CD14-positive monocyte (primary cell): ENCODE results near the gene ASF1B. TPM values are rescaled to one million over a fixed set of nuclear protein-coding genes. Genes with fewer than 3 reads are reported as not detected.

Experiments used
- DNase-seq, 3 donors: peaks; one replicate each; pipeline ENCODE4 v3.0.0-alpha.2; 2011 to 2022
- H2AFZ ChIP-seq: 2 replicates; pipeline ENCODE4 v1.6.0; 2012; ENCODE audit warnings: mild to moderate bottlenecking, low read depth, low read length, inconsistent platforms; ENCODE audit not compliant: insufficient read depth, poor library complexity, severe bottlenecking
- H3K27ac ChIP-seq, 2 donors: 1 replicate in 1 of 2; 2 replicates in 1 of 2; pipeline ENCODE4 v1.5.1; 2012 to 2013; ENCODE audit warnings: low read length in 2 of 2, control low read depth in 1 of 2, inconsistent platforms in 1 of 2, low read depth in 1 of 2, mild to moderate bottlenecking in 1 of 2
- H3K27me3 ChIP-seq, 2 donors: one replicate each; pipeline versions ENCODE4 v1.6.0 to v1.6.1; 2011 to 2013; ENCODE audit warnings: low read length in 2 of 2; ENCODE audit not compliant: control insufficient read depth in 2 of 2, insufficient read depth in 2 of 2
- H3K36me3 ChIP-seq, 2 donors: replicated peaks in 1 of 2; 1 replicate in 1 of 2; 2 replicates in 1 of 2; pipeline versions ENCODE4 v1.5.1 to v1.6.1; 2012 to 2013; ENCODE audit warnings: low read length in 2 of 2, control low read depth in 1 of 2, inconsistent platforms in 1 of 2, mild to moderate bottlenecking in 1 of 2; ENCODE audit not compliant: insufficient read depth in 2 of 2, control insufficient read depth in 1 of 2
- H3K4me1 ChIP-seq, 2 donors: 1 replicate in 1 of 2; 2 replicates in 1 of 2; pipeline versions ENCODE4 v1.5.1 to v1.6.1; 2012 to 2013; ENCODE audit warnings: low read length in 2 of 2, control low read depth in 1 of 2, inconsistent platforms in 1 of 2, mild to moderate bottlenecking in 1 of 2, moderate library complexity in 1 of 2; ENCODE audit not compliant: insufficient read depth in 2 of 2, control insufficient read depth in 1 of 2
- H3K4me2 ChIP-seq: replicated peaks from 2 replicates; pipeline ENCODE3; 2012; ENCODE audit warnings: low read length, moderate library complexity, mild to moderate bottlenecking; ENCODE audit not compliant: poor library complexity, severe bottlenecking; ENCODE audit errors: extremely low read depth
- H3K4me3 ChIP-seq, 3 experiments: fragments of 200-600 bp in 1 of 3; sonication (generic) in 1 of 3; replicated peaks in 1 of 3; 1 replicate in 2 of 3; 2 replicates in 1 of 3; pipeline ENCODE4 v1.5.1; 2011 to 2013; ENCODE audit warnings: low read length in 3 of 3, mild to moderate bottlenecking in 3 of 3, control low read depth in 2 of 3, low read depth in 2 of 3, inconsistent platforms in 1 of 3, moderate library complexity in 1 of 3
- H3K79me2 ChIP-seq: 2 replicates; pipeline ENCODE4 v1.6.0; 2012; ENCODE audit warnings: mild to moderate bottlenecking, control low read depth, inconsistent platforms, low read length, moderate library complexity; ENCODE audit not compliant: insufficient read depth
- H3K9ac ChIP-seq: 2 replicates; pipeline ENCODE4 v1.6.0; 2017; ENCODE audit warnings: low read length, mild to moderate bottlenecking; ENCODE audit not compliant: insufficient read depth, poor library complexity, severe bottlenecking
- H3K9me3 ChIP-seq, 2 donors: replicated peaks in 1 of 2; 1 replicate in 1 of 2; 2 replicates in 1 of 2; pipeline versions ENCODE4 v1.5.1 to v1.6.1; 2012 to 2013; ENCODE audit warnings: low read length in 2 of 2, control low read depth in 1 of 2; ENCODE audit not compliant: control insufficient read depth in 1 of 2, insufficient read depth in 1 of 2
- H4K20me1 ChIP-seq: 2 replicates; pipeline ENCODE4 v1.6.0; 2012; ENCODE audit warnings: mild to moderate bottlenecking, low read length, control low read depth, moderate library complexity; ENCODE audit not compliant: insufficient read depth
- H3K27ac Mint-ChIP-seq, 7 donors: one replicate each; pipeline ENCODE4 v1.8.0; 2020; ENCODE audit warnings: mild to moderate bottlenecking in 7 of 7, mixed read lengths in 7 of 7, moderate library complexity in 6 of 7, inconsistent platforms in 2 of 7
- H3K27me3 Mint-ChIP-seq, 3 donors: one replicate each; pipeline ENCODE4 v1.8.0; 2021 to 2022; ENCODE audit warnings: low read depth in 3 of 3, mild to moderate bottlenecking in 3 of 3, mixed read lengths in 3 of 3, moderate library complexity in 3 of 3, inconsistent platforms in 1 of 3
- H3K36me3 Mint-ChIP-seq, 2 donors: one replicate each; pipeline ENCODE4 v1.8.0; 2020; ENCODE audit warnings: mixed read lengths in 2 of 2, inconsistent platforms in 1 of 2, mild to moderate bottlenecking in 1 of 2
- H3K4me1 Mint-ChIP-seq: one replicate; pipeline ENCODE4 v1.8.0; 2020; ENCODE audit warnings: mild to moderate bottlenecking, mixed read lengths
- H3K4me3 Mint-ChIP-seq, 2 donors: one replicate each; pipeline ENCODE4 v1.8.0; 2020; ENCODE audit warnings: mild to moderate bottlenecking in 2 of 2, mixed read lengths in 2 of 2, moderate library complexity in 1 of 2
- H3K9me3 Mint-ChIP-seq, 7 donors: one replicate each; pipeline ENCODE4 v1.8.0; 2020 to 2022; ENCODE audit warnings: mixed read lengths in 7 of 7, mild to moderate bottlenecking in 6 of 7, moderate library complexity in 6 of 7, inconsistent platforms in 2 of 7
- WGBS: methylation state at CpG from one replicate; pipeline ENCODE4 v1.1.5; 2013; ENCODE audit warnings: missing lambda C conversion rate; ENCODE audit not compliant: insufficient coverage; 5-methylcytosine and 5-hydroxymethylcytosine counted together
- intact Hi-C, 2 donors: fragments of 100-400 bp; cut with micrococcal nuclease; formaldehyde crosslinking; loops; one replicate each; pipeline versions ENCODE4 v1.15.0 to v1.15.1; 2023
- polyA plus RNA-seq, 3 donors: library from polyadenylated mRNA; depleted of rRNA in 1 of 3; unstranded in 2 of 3; stranded (reverse) in 1 of 3; fragments of 300-500 nt in 2 of 3; fragments of >200 nt in 1 of 3; fragmentation: Illumina TruSeq in 2 of 3; gene quantifications; 1 replicate in 2 of 3; 2 replicates in 1 of 3; pipeline ENCODE4 v1.2.3, GENCODE V29; 2012 to 2021
- TF ChIP-seq, protein P1 (sequence below): fragments of 200-600 bp; IDR thresholded peaks from one replicate; pipeline ENCODE4 v1.8.0; 2022; ENCODE audit warnings: antibody characterized with exemption, mild to moderate bottlenecking

The ASF1B gene
- polyA plus RNA-seq, 3 donors, result 6.3 to 13.4 (median 9.2) TPM

DNA sequence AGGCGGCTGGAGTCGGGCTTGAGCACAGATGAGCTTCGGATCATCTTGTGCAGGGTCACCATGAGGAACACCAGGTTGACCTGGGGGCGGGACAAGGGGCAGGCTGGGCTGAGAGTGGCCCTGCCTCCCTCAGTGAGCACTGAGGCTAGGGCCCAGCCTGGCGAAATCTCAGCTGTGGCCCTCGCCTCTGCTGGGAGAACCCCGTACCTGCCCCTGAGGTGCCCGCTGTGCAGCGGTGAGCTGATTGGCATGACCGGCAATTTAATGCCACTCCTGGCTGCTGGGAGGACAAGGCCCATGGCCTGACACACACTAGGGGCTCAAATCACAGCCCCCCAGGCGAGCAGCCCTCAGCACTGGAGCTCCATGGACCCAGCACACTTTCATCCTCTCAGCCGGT is 19.7 kb upstream of the ASF1B start:
- Histone ChIP-seq H3K27ac (no peak overlapping the region), H3K36me3 (peaks cover 31 to 51% of the 10 kb centered on the region in 2 donors)
- 98% methylated on average over 10 of the region's 12 CpGs for WGBS

GRCh38 chr19:14155371-14155770 is 19.0 kb upstream of the ASF1B start:
- H3K4me2 ChIP-seq, result no peak overlapping the region
- Mint-ChIP-seq H3K4me1 (peaks cover 15% of the 10 kb centered on the region), H3K27me3 (peaks cover 0 to 1% (median 0%) of the 10 kb centered on the region in 3 donors), H3K27ac (peak overlapping the region in 1 of 7 donors; percentile 57), H3K9me3 (peaks cover 0 to 3% (median 0%) of the 10 kb centered on the region in 7 donors), H3K36me3 (peaks cover 29 to 46% of the 10 kb centered on the region in 2 donors), H3K4me3 (no peak overlapping the region)
- peaks cover 31 to 51% of the 10 kb centered on the region in 2 donors for H3K36me3 ChIP-seq
- no peak overlapping the region for H3K27ac ChIP-seq
- H3K9ac ChIP-seq, result no peak overlapping the region
- no peak for DNase-seq
- intact Hi-C loops, result no loop called here
- TF ChIP-seq, protein P1, sequence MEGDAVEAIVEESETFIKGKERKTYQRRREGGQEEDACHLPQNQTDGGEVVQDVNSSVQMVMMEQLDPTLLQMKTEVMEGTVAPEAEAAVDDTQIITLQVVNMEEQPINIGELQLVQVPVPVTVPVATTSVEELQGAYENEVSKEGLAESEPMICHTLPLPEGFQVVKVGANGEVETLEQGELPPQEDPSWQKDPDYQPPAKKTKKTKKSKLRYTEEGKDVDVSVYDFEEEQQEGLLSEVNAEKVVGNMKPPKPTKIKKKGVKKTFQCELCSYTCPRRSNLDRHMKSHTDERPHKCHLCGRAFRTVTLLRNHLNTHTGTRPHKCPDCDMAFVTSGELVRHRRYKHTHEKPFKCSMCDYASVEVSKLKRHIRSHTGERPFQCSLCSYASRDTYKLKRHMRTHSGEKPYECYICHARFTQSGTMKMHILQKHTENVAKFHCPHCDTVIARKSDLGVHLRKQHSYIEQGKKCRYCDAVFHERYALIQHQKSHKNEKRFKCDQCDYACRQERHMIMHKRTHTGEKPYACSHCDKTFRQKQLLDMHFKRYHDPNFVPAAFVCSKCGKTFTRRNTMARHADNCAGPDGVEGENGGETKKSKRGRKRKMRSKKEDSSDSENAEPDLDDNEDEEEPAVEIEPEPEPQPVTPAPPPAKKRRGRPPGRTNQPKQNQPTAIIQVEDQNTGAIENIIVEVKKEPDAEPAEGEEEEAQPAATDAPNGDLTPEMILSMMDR, result no peak
- H3K27me3 ChIP-seq, result no peaks in the 10 kb centered on the region
- no peak overlapping the region for H3K4me3 ChIP-seq
- peaks cover 3% of the 10 kb centered on the region in 2 donors for H3K4me1 ChIP-seq
- peaks cover 26% of the 10 kb centered on the region for H4K20me1 ChIP-seq
- 98% methylated on average over 14 of the region's 17 CpGs for WGBS
- no peaks in the 10 kb centered on the region for H3K9me3 ChIP-seq
- H3K79me2 ChIP-seq, result peaks cover 16% of the 10 kb centered on the region
- H2AFZ ChIP-seq, result no peak overlapping the region

More for the DNA sequence above, 19.7 kb upstream of the ASF1B start:
- no peak overlapping the region for H3K4me3 ChIP-seq
- peaks cover 0 to 3% (median 0%) of the 10 kb centered on the region in 7 donors for H3K9me3 Mint-ChIP-seq
- peaks cover 0 to 3% (median 0%) of the 10 kb centered on the region in 3 donors for H3K27me3 Mint-ChIP-seq
- no peak overlapping the region for H3K9ac ChIP-seq
- H3K36me3 Mint-ChIP-seq, result peaks cover 29 to 46% of the 10 kb centered on the region in 2 donors
- peaks cover 30% of the 10 kb centered on the region for H4K20me1 ChIP-seq
- no peaks in the 10 kb centered on the region for H3K4me1 ChIP-seq
- H3K4me2 ChIP-seq, result no peak overlapping the region
- peak overlapping the region in 1 of 7 donors; percentile 63 for H3K27ac Mint-ChIP-seq
- H3K4me3 Mint-ChIP-seq, result no peak overlapping the region
- H3K27me3 ChIP-seq, result no peaks in the 10 kb centered on the region
- H3K9me3 ChIP-seq, result no peaks in the 10 kb centered on the region
- TF ChIP-seq, protein P1, result no peak
- H3K79me2 ChIP-seq, result peaks cover 13% of the 10 kb centered on the region
- no peak overlapping the region for H2AFZ ChIP-seq
- intact Hi-C loops, result no loop called here
- DNase-seq, result no peak
- peaks cover 13% of the 10 kb centered on the region for H3K4me1 Mint-ChIP-seq
